ENCODE measurements around the gene GDAP2. TPM values are rescaled to one million over a fixed set of nuclear protein-coding genes. Genes with fewer than 3 reads are reported as not detected.
A peak's percentile ranks its signal among the peaks of the same experiment; 100 is the strongest.

The GDAP2 gene
- total RNA-seq, 1 donor from 2014 or later: 18.8 TPM

GRCh38 chr1:117899801-117900200 is 29.6 kb downstream of the GDAP2 start:
- H3K36me3 ChIP-seq: peaks cover 80% of the 10 kb centered on the region
- intact Hi-C loops (cut with micrococcal nuclease): no loop called here
- TF ChIP-seq, protein P1, sequence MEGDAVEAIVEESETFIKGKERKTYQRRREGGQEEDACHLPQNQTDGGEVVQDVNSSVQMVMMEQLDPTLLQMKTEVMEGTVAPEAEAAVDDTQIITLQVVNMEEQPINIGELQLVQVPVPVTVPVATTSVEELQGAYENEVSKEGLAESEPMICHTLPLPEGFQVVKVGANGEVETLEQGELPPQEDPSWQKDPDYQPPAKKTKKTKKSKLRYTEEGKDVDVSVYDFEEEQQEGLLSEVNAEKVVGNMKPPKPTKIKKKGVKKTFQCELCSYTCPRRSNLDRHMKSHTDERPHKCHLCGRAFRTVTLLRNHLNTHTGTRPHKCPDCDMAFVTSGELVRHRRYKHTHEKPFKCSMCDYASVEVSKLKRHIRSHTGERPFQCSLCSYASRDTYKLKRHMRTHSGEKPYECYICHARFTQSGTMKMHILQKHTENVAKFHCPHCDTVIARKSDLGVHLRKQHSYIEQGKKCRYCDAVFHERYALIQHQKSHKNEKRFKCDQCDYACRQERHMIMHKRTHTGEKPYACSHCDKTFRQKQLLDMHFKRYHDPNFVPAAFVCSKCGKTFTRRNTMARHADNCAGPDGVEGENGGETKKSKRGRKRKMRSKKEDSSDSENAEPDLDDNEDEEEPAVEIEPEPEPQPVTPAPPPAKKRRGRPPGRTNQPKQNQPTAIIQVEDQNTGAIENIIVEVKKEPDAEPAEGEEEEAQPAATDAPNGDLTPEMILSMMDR (IDR thresholded peaks at IDR 0.05; ENCODE audit: borderline replicate concordance): no peak
- no peak for DNase-seq
- no peak overlapping the region for H3K4me3 ChIP-seq
- H3K27me3 ChIP-seq (ENCODE audit: low read depth): no peaks in the 10 kb centered on the region
- peaks cover 6% of the 10 kb centered on the region for H3K4me1 ChIP-seq
- no peaks in the 10 kb centered on the region for H3K9me3 ChIP-seq (replicated peaks)
- H3K27ac ChIP-seq (replicated peaks): no peak overlapping the region

DNA sequence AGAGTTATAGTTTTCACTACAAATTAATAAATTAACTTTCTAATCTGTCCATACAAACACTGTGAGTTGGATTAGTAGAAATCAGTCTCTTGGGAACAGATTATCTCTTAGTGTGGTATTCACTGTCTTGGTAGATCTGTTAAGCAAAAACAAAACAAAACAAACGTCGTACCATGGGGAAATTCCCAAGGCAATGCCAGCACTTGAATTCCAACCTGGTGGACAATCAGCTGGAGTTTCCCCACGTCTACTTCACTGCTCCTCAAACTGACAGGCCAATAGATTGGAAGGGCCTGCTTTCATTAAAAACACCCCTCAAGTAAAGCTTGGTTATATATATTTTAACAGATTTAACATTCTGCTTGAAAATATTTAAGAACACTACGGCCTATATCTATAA is 31.9 kb downstream of the GDAP2 start:
- TF ChIP-seq, protein P1 (IDR thresholded peaks at IDR 0.05; ENCODE audit: borderline replicate concordance): no peak
- no peak for DNase-seq
- Histone ChIP-seq H3K4me1 (peaks cover 6% of the 10 kb centered on the region), H3K9me3 (replicated peaks) (no peaks in the 10 kb centered on the region), H3K36me3 (peaks cover 65% of the 10 kb centered on the region), H3K27me3 (ENCODE audit: low read depth) (no peaks in the 10 kb centered on the region), H3K27ac (replicated peaks) (no peak overlapping the region), H3K4me3 (no peak overlapping the region)
- intact Hi-C loops (cut with micrococcal nuclease): no loop called here

DNA sequence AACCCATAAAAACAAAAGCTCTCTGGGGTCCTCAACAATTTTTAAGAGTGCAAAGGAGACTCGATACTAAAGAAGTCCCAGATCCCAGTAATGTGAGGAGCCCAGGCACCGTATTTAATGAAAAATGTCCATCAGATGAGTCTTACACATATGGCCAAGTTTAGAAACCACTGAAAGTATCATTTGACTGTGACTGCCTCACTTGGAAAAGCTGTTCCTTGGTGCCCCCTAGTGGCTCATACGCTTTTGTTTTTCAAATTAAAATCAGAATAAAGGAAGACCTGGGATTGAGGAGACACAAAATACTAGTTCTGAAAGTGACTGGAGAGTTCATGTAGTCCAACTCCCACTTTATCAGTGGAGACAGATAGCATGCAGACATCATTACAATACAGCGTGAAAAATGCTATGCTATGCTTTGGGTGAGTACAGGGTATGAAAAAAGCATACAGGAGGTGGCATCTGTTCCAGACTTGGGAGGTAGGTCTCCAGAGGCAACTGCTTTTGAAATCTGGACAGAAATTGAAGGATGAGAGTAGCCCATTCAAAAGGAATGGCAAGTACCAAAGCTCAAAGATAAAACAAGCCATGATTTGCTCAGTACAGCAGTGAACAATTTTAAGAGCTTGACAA is 33.8 kb downstream of the GDAP2 start:
- intact Hi-C loops (cut with micrococcal nuclease): no loop called here
- Histone ChIP-seq H3K4me1 (peaks cover 6% of the 10 kb centered on the region), H3K4me3 (no peak overlapping the region), H3K36me3 (peaks cover 47% of the 10 kb centered on the region), H3K27ac (replicated peaks) (no peak overlapping the region), H3K27me3 (ENCODE audit: low read depth) (no peaks in the 10 kb centered on the region), H3K9me3 (replicated peaks) (no peaks in the 10 kb centered on the region)
- TF ChIP-seq, protein P1 (IDR thresholded peaks at IDR 0.05; ENCODE audit: borderline replicate concordance): peak; percentile 75
- no peak for DNase-seq

DNA sequence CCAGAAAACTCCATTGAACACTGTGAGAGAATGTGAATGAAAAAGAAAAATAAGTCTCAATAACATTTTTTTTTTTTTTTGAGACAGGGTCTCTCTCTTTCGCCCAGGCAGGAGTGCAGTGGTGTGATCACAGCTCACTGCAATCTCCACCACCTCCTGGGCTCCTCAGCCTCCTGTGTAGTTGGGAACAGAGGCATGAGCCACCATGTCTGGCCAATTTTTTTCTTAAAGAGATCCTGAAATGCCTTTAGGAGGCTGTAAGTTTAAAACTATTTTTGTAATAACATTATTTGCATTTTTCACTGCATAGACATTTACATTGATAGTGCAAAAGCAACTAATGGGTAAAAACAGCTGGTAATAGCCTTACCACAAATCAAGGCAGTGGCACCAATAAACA is 35.3 kb downstream of the GDAP2 start:
- Histone ChIP-seq H3K4me1 (peaks cover 3% of the 10 kb centered on the region), H3K9me3 (replicated peaks) (no peaks in the 10 kb centered on the region), H3K27ac (replicated peaks) (no peak overlapping the region), H3K4me3 (no peak overlapping the region), H3K36me3 (peaks cover 41% of the 10 kb centered on the region), H3K27me3 (ENCODE audit: low read depth) (no peaks in the 10 kb centered on the region)
- TF ChIP-seq, protein P1 (IDR thresholded peaks at IDR 0.05; ENCODE audit: borderline replicate concordance): no peak
- DNase-seq: no peak
- intact Hi-C loops (cut with micrococcal nuclease): no loop called here

DNA sequence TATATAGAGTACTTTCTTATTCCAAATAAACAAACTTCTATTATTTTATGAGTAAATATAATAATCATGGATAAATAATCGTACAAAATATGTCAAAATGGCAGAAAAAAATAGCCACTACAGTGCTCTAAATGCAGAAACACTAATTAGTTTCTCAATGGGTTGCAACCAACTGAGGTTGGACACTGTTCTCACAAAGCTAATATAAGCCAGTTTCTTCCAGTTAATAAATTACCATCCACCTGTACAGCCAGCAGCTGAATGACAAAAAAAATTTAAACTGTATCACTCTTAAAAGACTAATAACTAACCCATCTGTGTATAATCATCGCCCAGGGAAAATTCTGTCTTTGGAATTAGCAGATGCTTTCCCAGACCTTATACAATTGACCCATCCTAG is 36.9 kb downstream of the GDAP2 start:
- Histone ChIP-seq H3K27ac (replicated peaks) (no peak overlapping the region), H3K36me3 (peaks cover 27% of the 10 kb centered on the region), H3K4me1 (no peaks in the 10 kb centered on the region), H3K9me3 (replicated peaks) (no peaks in the 10 kb centered on the region), H3K4me3 (no peak overlapping the region), H3K27me3 (ENCODE audit: low read depth) (no peaks in the 10 kb centered on the region)
- TF ChIP-seq, protein P1 (IDR thresholded peaks at IDR 0.05; ENCODE audit: borderline replicate concordance): no peak
- DNase-seq: no peak
- intact Hi-C loops (cut with micrococcal nuclease): no loop called here
